GM19468 (cell line): ENCODE data around the gene SCTR.

Source experiments
- ATAC-seq: cut with Tn5 transposase; IDR thresholded peaks from one replicate; pipeline ENCODE4 v1.9.1; 2021; ENCODE audit warnings: mild to moderate bottlenecking, moderate library complexity, moderate number of reproducible peaks; ENCODE audit not compliant: unreplicated experiment; ENCODE audit errors: extremely low read depth

Gene SCTR

DNA sequence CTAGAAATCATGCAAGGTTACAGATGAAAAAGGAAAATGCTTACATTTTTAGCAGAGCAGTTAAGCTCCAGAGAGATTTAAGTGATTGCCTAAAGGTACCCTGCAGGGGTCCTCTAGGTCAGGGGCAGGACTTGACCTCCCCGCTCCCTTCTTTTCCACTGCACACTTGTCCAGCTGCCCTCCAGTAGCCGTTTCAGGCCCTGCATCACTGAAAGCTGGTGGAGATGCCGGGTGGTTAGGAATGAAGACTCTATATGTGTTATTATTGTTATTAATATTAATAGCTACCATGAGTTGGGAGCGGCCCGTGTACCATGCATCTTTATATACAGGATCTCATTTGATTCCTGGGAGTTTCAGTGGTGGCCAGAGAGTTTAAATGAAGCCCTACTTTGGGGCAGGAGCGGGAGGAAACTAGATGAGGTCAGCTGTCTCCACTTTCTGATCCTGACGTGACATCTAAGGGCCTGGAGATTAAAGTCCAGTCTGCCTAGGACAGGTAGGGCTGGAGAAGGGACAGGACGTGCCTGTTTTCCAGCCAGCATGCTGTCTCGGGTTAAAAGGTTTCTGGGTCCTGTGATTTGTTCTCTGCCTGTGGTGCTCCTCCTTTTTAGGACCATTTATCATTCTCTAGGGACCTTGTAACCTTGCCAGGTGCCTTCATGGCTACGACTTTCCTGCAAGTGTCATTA lies 90.5 kb downstream of the SCTR start:
- ATAC-seq: no peak

DNA sequence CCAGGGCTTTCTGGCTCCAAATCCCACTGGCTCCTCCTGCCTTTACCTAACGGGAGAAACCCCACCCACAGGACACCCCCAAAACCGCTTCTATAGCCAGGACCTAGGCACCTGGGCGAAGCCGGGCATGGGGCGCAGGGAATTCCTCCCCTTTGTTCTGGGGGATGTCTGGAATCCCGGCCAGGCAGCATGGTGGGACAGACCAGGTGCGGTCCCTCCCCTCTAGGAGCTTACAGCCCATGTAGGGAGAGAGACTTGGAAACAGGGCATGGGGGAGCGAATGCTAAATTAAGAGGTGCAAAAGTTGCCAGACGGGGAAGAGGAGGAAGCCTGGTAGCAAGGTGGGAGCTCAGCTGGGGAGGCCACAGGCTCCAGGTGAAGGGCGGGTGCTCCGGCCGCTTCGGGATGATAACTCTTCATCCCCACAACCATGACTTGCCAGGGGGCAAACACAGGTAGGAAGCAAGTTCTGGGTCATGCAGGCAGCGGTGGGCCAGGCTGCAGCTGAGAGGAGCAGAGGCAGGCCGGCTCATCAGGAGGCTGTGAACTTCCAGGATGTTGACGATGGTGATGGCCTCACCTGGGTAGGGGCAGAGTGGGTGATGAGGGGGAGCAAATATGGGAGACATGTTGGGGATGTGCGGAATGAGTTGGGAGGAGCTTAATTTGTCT lies 91.3 kb downstream of the SCTR start:
- ATAC-seq: no peak

DNA sequence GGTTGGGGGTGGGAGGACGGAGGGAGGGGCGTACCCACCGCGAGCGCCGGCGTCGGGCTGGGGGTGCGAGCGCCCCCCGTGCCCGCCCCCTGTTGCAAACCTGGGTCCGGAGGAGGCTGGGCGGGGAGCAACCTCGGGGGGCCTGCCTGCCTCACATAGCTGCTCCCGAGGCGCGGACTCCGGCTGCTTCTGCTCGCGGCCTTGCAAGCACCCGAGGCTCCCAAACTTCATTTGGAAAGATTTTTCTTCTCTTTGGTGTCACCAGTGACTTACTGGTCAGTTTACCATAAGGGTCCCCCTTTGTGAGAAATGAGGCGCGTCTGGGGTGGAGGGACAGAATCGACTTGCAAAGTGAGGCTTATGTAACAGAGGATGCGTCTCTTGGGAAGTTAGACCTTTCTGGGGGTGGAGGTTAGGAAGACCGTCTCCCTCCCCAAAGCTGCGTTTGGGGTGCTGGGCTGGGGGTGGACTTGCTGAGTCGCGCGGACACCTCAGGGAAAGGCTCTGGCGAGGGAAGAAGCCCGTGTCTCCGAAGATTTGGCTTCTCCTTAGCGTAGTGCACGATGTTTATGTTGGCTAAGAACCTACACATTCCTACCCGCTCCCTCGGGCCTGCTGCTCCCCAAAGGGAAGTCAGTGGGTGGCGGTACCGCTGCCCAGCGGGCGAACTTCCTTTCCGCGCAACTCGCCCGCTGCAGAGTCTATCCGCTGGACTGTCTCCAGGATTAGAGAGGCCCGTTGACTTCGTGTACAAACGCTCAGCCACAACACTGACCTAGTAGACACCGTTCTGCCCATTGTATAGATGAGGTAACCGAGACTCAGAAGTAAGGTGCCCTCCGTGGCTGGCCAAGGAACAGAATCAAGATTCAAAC lies 92.1 kb downstream of the SCTR start:
- ATAC-seq: no peak

DNA sequence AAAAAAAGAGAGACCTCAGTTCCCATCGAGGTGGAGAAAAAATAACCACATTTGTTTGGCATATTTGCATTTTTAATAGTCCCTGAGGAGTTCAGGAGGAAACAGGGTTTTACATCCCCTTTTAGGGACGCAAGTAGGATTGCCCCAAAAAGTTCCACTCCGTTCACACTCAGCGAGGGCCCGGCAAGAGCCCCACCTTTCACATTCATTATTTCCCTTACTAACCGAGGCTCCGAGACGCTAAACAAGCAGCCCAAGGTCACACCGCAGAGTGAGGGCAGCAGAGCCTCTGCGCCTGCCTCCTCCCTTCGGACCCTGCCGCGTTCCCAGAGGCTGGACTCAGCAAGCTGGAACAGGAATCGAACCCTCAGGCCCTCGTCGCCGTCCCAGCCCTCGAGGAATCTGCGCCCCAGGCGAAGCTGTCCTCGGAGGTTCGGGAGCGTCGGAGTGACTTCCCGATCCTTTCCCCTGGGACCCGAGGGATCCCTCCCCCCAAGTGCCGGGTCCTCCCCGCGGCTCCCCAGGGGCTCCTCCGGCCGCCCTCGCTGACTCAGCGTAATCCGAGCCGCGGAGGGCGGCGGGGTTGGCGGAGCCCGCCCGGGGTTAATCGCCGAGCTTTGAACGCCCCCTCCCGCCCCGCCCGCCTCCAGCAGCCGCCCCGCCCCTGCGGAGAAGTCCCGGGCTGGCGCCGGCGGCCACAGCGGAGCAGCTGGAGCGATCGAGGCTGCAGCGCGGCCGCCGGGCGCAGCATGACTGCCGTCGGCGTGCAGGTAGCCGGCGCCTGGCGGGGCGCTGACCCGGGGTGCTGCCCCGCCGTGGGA lies 92.9 kb downstream of the SCTR start, which contains the start of gene TMEM37:
TSS of gene TMEM37 (plus strand) at position 700 of the 821 bp plus-strand sequence. CDS start at position 750, 50 bp downstream.
- peak; percentile 71 for ATAC-seq

DNA sequence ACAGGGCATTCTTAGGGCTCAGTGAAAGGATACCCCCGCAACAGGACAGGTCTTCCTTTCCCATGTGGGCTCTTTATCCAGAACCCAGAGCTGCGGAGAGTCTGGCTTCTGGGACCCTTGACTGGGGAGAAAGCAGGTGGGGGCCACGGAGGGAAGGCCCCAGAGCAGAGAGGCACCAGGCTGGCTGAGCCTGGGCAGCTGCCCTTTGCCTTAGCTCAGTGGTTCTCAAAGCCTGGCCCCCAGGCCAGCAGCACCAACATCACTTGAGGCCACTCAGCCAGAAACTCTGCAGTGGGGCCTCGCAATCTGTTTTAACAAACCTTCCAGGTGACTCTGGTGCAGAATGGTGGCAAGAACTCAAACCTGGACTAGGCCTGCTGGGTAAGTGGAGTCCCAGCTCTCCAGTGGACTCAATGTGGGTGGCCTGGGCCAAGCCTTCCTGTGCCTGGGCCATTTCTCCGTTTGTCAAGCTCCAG lies 94.2 kb downstream of the SCTR start:
- no peak for ATAC-seq

DNA sequence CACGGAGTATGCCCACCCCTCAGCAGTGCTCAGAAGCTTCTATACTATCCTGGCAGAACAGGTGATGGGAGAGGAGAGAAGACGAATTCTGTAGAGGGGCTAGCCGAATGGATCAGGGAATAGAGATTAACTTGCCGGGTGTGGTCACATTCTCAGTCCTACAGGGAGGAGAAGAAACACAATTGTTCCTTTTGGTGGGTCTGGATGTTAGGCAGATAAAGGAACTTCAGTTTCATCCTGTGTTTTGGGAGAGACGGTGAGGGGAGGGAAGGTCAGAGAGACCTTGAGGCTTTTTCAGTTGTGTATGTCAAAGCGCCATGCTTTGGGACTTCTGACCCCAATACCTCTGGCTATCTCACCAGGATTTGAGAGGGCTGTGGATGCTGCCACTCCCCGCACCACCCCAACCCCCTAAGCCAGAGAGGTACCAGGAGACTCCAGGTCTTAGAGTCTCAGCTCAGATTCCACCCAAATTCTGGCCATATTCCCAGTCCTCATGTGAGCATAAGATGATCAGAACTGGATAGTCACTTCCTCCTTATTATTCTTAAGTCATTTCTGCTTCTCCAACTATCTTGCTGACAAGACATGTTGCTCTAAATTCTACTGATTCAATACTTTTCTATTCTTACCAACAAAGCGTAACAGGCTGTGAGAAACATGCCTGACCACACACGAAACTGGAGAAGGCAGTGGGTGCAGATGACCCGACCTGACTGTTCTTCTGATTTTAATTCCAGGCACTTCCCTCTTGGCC lies 94.9 kb downstream of the SCTR start:
- no peak for ATAC-seq

DNA sequence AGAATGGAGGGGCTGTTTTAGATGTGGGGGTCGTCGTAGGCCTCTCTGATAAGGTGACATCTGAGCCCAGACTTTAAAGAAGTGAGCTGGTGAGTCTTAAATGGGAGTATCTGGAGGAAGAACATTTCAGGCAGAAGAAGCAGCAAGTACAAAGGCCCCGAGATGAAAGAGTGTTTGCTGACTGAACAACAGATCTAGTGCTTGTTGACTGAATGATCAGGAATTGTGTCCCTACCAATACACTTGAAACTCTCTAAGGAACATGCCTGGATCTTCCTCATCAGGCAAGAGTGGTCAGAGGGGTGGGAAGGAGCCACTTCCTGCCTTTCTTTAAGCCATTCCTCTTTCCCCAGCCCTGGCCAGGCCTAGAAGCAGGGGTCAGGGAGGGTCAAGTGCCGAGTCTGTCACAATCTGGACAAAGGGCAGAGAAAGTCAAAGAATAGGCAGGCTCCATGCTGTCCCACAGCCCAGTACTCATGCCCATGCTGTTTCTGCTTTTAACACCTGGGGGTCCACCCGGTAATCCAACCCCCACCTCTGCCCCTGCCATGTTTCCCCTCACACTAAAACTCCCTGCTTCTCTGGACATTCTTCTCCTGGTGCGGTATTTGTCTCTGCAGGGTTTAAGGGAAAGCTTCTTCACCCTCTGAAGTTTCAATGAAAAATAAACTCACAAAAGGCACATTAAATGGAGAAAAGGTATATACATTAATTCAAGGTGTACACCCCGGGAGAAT lies 95.6 kb downstream of the SCTR start:
- no peak for ATAC-seq

DNA sequence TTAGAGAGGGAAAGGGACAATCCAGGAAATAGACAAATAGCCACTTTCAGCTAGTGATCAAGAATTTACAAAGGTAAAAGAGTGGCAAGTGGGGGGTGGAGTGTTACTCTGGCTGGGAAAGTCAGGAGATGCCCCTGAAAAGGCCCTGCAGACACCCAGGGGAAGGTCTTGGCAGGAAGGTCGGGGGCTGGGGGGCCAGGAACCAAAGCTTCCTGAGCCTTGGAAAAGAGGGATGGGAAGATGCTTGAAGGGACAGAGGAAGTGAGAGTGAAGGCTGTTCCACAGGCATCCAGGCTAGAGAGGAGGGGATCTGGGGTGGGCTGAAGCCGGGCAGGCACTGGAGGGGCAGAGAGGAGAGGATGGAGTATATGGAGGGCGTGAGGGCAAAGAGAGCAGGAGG lies 96.5 kb downstream of the SCTR start:
- ATAC-seq: no peak

DNA sequence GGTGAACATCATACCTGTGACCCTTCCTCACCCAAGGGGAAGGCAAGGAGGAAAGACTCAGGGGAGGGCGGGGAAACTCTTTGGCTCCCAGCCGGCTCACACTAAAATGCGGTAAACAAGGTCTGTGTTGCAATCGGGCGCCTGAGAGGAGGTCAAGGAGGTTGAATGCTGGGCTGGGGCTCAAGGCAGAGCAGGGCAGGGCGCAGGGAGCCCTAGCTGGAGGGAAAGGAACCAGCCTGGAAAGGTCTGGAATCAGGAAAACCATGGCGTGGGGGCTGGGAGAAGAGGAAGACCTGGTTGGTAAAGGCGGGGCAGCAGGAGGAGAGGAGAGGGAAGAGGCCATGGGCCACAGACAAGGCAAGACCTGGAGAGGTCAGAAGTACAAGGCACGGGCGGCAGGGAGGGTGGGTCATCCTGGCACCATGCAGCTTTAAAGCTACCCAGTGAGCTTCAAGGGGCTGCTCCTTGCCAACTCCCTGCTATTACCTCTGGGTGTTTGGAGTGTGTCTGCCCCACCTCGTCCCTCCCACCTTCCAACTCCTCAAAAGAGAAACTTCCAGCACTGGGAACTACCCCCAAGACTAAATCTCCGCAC lies 97.4 kb downstream of the SCTR start:
- no peak for ATAC-seq

DNA sequence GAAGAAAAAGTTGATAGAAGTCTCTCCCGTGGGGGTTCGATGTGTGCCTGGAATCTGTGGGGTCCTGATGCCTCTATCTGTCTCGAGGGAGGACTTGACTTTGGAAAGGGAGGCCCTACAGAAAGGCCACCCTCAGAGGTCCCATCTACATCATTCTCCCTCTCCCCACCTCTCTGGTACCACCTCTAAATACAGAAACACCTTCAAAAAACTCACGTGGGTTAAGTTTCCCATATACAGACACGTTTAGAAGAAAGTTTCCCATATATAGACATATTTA lies 97.9 kb downstream of the SCTR start:
- no peak for ATAC-seq

DNA sequence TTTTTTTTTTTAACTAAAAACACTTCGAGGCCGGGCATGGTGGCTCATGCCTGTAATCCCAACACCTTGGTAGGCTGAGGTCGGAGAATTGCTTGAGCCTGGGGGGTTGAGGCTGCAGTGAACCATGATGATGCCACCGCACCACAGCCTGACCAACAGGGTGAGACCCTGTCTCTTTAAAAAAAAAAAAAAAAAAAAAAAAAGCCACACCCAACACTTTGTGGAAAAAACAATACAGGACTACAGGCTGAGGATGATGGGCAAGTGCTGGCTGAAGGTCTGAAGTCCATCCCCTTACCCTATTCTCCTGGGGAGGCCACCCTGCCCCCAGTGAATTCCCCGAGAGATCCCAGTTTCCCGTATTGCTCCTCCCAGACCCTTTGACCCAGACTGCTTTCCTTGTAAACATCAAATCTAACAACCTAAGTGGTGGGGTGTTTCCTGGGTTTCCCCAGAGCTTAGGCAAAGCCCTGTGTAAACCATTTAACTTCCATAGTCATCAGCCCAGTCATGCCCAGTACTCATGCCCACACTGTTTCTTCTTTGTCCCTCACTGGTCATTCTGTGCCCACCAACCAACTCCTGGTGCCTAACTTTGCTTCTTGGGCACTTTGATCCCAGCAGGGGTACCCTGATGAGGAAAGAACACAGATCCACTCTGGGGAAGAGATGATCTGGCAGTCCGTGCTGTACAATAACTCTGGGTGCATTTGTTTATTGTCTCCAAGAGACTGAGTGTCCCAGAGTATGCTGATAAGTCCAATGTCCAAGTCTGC lies 98.5 kb downstream of the SCTR start:
- ATAC-seq: no peak

DNA sequence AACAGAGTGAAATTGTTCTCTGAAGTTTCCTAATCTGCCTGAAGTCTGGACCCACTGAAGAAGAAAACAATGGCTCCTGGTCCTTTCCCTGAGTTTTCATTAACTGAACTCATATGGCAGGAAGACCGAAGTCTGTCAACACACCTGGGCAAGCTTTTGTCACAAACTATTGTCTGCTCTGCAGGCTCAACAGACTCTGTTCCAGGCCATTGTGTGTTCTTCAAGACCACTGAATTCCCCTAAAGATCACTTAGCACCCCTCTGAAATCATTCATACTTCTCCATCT lies 99.2 kb downstream of the SCTR start:
- ATAC-seq: no peak

DNA sequence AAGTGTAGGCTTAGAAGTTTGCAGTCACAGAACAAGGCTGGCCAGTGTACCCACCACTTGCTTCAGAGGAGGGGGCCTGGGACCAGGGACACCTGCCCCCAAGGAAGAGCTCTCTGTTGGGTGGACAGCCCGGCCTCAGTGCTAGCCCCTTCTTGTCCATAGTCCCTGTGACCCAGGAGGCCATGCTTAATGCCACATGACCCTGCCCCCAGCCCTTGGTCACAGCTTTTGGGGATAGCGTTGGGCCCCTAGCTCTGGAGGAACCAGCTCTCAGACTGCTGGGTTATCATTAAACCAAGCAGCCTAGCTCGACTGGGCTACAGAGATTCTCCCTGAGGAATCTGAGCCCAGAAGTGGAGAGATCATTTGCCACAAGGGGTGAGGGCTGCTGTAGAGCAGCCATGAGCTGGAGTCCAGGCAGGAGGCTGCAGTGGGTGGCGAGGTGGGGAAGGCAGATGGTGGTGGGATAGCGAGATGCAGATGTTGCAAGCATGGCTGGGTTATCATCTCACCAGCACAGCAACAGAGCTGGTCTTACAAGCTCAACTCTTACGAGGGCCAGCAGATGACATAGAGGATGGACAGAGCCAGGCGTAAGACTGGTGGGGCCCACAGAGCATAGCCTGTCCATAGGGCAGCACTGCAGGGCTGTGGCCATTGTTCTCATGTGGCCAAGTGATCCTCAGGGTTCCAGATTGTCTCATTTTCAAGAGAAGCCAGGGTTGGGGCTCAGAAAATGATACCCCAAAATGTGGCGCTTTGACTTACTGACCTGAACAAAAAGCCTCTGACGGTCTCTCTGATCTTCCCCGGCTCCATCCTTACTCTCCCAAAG lies 99.8 kb downstream of the SCTR start:
- no peak for ATAC-seq

DNA sequence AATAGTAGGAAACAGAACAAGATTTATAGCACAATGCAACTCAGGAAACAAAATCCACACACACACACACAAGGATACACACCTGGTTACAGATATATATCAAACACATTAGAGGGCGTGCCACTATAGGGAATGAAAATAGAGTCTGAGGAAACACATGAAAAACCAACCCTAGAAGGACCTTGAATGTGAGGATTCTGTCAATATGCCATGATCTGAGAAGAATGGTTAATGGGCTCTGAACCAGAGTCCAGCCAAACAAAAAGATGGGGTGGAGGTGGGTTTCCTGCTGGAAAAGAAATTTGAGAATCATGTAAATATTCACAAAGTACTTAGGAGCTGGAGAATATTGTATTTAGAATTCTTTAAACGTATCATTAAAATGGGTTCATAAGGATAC lies 100.5 kb downstream of the SCTR start:
- ATAC-seq: no peak

DNA sequence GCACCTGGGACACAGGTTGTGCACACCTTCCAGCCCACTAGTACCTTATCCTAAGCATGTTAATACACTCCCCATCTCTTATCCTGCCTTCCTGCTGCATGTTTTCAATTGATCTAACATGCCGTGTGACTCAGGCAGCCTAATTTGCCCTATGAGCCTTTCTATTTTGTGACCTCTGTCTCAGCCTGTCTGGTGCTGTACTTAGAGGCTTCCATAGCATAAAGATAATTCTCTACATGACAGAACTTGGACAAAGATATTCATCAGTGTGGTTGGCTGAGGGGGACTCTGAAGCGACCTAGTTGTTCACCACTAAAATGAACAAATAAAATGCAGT lies 101.2 kb downstream of the SCTR start:
- ATAC-seq: no peak

DNA sequence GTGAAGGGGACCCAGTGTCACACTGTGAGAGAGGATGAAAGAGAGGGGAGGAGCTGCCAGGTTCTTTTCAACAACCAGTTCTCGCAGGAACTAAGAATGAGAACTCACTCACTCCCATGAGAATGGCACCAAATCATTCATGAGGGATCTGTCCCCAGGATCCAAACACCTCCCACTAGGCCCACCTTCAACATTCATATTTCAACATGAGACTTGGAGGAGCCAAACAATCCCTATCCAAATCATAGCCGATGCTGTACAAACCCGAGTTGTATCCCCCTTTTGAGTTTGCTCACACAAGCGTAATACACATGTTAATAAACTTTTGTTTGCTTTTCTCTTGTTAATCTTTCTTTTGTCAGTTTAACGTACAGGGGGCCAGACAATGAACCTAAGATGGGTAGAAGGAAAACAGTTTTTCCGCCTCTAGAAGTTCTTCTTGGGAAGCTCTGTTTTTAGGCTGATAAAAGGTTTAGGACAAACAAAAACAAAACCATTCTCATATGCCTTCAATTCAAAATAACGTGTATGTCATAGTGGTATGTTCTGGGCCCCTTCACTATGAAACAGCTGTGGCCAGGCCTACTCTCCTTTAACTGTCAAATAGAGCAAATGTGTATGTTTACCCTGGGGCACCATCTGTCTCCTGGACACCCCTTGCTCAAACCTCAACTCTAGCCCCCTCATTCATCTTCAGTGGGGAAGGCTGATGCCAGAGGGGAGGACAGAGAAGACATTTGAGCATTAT lies 101.7 kb downstream of the SCTR start:
- ATAC-seq: no peak

DNA sequence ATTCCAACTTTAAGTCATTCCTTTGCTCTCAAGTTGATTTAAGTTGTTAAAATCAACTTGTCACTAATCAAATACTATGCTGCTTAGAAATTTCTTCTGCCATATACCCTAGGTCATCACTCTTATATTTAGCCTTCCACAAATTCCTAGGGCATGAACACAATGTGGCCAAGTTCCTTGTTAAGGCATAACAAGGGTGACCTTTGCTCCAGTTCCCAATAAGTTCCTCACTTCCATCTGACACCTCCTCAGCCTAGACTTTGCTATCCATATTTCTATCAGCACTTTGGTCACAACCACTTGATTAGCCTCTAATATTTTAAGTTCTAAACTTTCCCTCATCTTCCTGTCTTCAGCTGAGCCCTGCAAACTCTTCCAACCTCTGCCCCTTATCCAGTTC lies 102.5 kb downstream of the SCTR start:
- no peak for ATAC-seq
